Small intestine (tissue), 7 donors: ENCODE data around the gene USP10. TPM values are rescaled to one million over a fixed set of nuclear protein-coding genes. Genes with fewer than 3 reads are reported as not detected.
A peak's percentile ranks its signal among the peaks of the same experiment; 100 is the strongest.

Experiments used
- DNase-seq, 2 donors: peaks; one replicate each; pipeline versions ENCODE4 v3.0.0 to v3.0.0-alpha.2; 2013
- FAIRE-seq: peaks from 2 replicates; lab custom pipeline; 2012; peaks lifted over from hg19 to GRCh38; lab: Jason Lieb, UNC
- H3K27ac ChIP-seq, 3 donors: one replicate each; pipeline ENCODE4 v1.5.1; 2013; ENCODE audit warnings: low read length in 2 of 3, mild to moderate bottlenecking in 2 of 3, control low read depth in 1 of 3, inconsistent platforms in 1 of 3, low read depth in 1 of 3, moderate library complexity in 1 of 3
- H3K27me3 ChIP-seq, 3 donors: one replicate each; pipeline ENCODE4 v1.6.1; 2013; ENCODE audit warnings: low read length in 3 of 3, inconsistent platforms in 1 of 3; ENCODE audit not compliant: control insufficient read depth in 3 of 3, insufficient read depth in 3 of 3
- H3K36me3 ChIP-seq, 3 donors: one replicate each; pipeline ENCODE4 v1.6.1; 2013; ENCODE audit warnings: low read length in 3 of 3, inconsistent platforms in 1 of 3, low read depth in 1 of 3, mild to moderate bottlenecking in 1 of 3, moderate library complexity in 1 of 3; ENCODE audit not compliant: control insufficient read depth in 3 of 3, insufficient read depth in 2 of 3
- H3K4me1 ChIP-seq, 3 donors: one replicate each; pipeline ENCODE4 v1.6.1; 2013; ENCODE audit warnings: low read length in 2 of 3, inconsistent platforms in 1 of 3, low read depth in 1 of 3, mild to moderate bottlenecking in 1 of 3, moderate library complexity in 1 of 3; ENCODE audit not compliant: control insufficient read depth in 3 of 3, insufficient read depth in 2 of 3
- H3K4me3 ChIP-seq, 3 donors: one replicate each; pipeline ENCODE4 v1.5.1; 2013; ENCODE audit warnings: low read length in 3 of 3, control low read depth in 1 of 3, inconsistent platforms in 1 of 3, low read depth in 1 of 3, mild to moderate bottlenecking in 1 of 3, moderate library complexity in 1 of 3
- H3K9me3 ChIP-seq, 2 donors: one replicate each; pipeline ENCODE4 v1.6.1; 2013; ENCODE audit warnings: low read depth in 1 of 2, low read length in 1 of 2; ENCODE audit not compliant: control insufficient read depth in 2 of 2, insufficient read depth in 1 of 2
- WGBS, 3 donors: extraction: QIAGEN DNeasy Blood & Tissue Kit; methylation state at CpG; one replicate each; pipeline ENCODE4 v1.1.7; 2013; 5-methylcytosine and 5-hydroxymethylcytosine counted together
- polyA plus RNA-seq, 4 donors: library from polyadenylated mRNA; stranded (reverse) in 3 of 4; unstranded in 1 of 4; fragments of 200-250 nt in 3 of 4; fragments of 120-200 nt in 1 of 4; gene quantifications; one replicate each; pipeline versions ENCODE4 v1.2.1 to v1.2.3, GENCODE V29; 2013
- donor health status: healthy with polysubstance abuse.
- donor health status: control.
- donor health status: control.
- donor health status: Bipolar disorder and iron deficiency.
- donor health status: healthy.

USP10 gene
- polyA plus RNA-seq, 4 donors, result 22.4 to 67.1 (median 32.1) TPM

GRCh38 chr16:84819644-84820304 lies 120.0 kb downstream of the USP10 start, which contains the start of gene CRISPLD2:
CRISPLD2 (plus strand) TSS chr16:84819985; CDS start chr16:84838496, 18,511 bp downstream.
- H3K27me3 ChIP-seq, result peaks cover 0 to 39% (median 0%) of the 10 kb centered on the region in 3 donors
- FAIRE-seq, result no peak
- peak; percentile 84 to 94 for DNase-seq
- H3K4me1 ChIP-seq, result peaks cover 0 to 6% (median 0%) of the 10 kb centered on the region in 3 donors
- peak within 1 kb of the TSS in 2 of 3 donors; percentile 18 to 90 for H3K27ac ChIP-seq
- WGBS, 3 donors, result 2 to 4% (median 2%) methylated on average over 37 to 53 of the region's 53 CpGs
- peak within 1 kb of the TSS; percentile 21 to 61 (median 42) for H3K4me3 ChIP-seq
- H3K9me3 ChIP-seq, result no peaks in the 10 kb centered on the region
- H3K36me3 ChIP-seq, result no peaks in the 10 kb centered on the region

- H3K4me3 ChIP-seq, result peak overlapping the region; percentile 2 to 61 (median 42)
- no peaks in the 10 kb centered on the region for H3K36me3 ChIP-seq
- H3K4me1 ChIP-seq, result peaks cover 0 to 6% (median 0%) of the 10 kb centered on the region in 3 donors
- H3K27ac ChIP-seq, result peak overlapping the region in 2 of 3 donors; percentile 18 to 90
- FAIRE-seq (no peak), DNase-seq (no peak)
- peaks cover 0 to 35% (median 0%) of the 10 kb centered on the region in 3 donors for H3K27me3 ChIP-seq
- WGBS, 3 donors, result 17 to 44% (median 43%) methylated on average over 8 of the region's 8 CpGs
- H3K9me3 ChIP-seq, result no peaks in the 10 kb centered on the region
Observed at GRCh38 chr16:84820305-84820684, 120.5 kb downstream of the USP10 start.

- 61 to 68% (median 64%) methylated on average over 12 of the region's 12 CpGs for WGBS, 3 donors
- Histone ChIP-seq H3K4me3 (peak overlapping the region; percentile 21 to 61 (median 42)), H3K27ac (peak overlapping the region in 1 of 3 donors; percentile 90), H3K36me3 (no peaks in the 10 kb centered on the region), H3K4me1 (peaks cover 0 to 6% (median 0%) of the 10 kb centered on the region in 3 donors), H3K9me3 (no peaks in the 10 kb centered on the region), H3K27me3 (peaks cover 0 to 35% (median 0%) of the 10 kb centered on the region in 3 donors)
- DNase-seq, result no peak
- no peak for FAIRE-seq
Observed at GRCh38 chr16:84820771-84821170, 121.0 kb downstream of the USP10 start.

- WGBS, 3 donors, result 78 to 82% (median 79%) methylated on average over 9 of the region's 9 CpGs
- no peak for FAIRE-seq
- Histone ChIP-seq H3K4me1 (peaks cover 0 to 6% (median 0%) of the 10 kb centered on the region in 3 donors), H3K9me3 (no peaks in the 10 kb centered on the region), H3K27ac (peak overlapping the region in 1 of 3 donors; percentile 90), H3K36me3 (no peaks in the 10 kb centered on the region), H3K4me3 (peak overlapping the region in 2 of 3 donors; percentile 19 to 61), H3K27me3 (peaks cover 0 to 35% (median 0%) of the 10 kb centered on the region in 3 donors)
- DNase-seq, result no peak
Observed at GRCh38 chr16:84821179-84821578, 121.4 kb downstream of the USP10 start.

DNA sequence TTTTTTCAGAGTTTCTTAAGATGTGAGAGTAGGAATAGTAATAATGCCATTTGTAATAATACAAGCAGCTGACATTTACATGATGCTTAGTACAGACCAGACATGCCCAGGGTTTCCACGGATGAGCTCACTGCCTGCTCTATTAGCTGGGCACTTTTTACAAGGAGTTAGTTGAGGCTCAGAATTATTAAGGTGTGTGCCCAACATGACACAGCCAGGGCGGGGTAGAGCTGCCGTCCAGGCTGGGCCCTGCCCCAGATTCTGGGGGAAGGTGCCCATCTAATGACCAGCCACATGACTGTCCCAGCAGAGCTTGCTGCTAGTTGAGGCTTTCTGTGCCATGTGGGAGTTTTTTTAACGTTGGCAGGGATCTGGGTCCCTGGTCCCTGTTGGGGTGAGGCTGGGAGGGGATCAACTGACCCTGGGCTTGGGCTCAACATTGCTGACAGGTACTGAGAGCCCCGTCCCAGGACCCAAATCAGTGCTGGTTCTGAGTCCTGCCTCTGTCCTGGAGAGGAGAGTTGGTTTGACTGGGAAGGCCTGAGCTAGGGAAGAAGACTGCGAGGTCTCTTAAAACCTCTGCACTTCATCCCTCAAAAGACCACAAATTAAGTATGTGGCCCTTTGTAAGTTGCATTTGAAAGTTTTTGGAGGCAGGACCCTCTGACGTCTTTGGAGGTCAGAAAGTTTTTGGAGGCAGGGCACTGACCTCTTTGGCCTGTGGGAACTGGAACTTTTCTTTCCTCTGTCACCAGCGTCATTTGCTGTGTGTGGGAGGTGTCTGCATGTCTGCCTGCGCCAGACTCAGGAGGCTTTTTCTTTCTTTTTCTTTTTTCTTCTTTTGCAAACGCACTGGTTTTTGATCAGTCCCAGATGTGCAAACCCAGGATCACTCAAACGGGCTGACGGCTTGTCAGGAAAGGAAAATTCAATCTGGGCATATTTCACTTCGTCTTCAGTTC lies 122.2 kb downstream of the USP10 start:
- Histone ChIP-seq H3K27me3 (peaks cover 0 to 35% (median 0%) of the 10 kb centered on the region in 3 donors), H3K27ac (peak overlapping the region in 2 of 3 donors; percentile 2 to 90), H3K9me3 (no peaks in the 10 kb centered on the region), H3K36me3 (no peaks in the 10 kb centered on the region), H3K4me3 (no peak overlapping the region), H3K4me1 (peaks cover 0 to 9% (median 0%) of the 10 kb centered on the region in 3 donors)
- DNase-seq, result no peak
- no peak for FAIRE-seq
- WGBS, 3 donors, result 56 to 63% (median 59%) methylated on average over 13 of the region's 13 CpGs

DNA sequence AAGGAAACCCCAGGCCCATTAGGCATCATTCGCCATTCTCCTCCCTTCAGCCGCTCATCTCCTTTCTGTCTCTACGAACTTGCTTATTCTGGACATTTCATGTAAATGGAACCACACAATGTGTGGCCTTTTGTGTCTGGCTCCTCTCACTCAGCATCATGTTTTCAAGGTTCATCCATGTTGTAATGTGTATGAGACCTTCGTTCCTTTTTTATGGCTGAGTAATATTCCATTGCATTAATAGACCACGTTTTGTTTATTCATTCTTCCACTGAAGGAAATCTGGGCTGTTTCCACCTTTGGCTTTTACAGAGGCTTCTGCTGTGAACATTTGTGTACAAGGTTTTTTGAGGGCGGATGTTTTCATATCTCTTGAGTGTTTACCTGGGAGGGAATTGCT lies 123.2 kb downstream of the USP10 start:
- Histone ChIP-seq H3K9me3 (no peaks in the 10 kb centered on the region), H3K27me3 (peaks cover 0 to 34% (median 0%) of the 10 kb centered on the region in 3 donors), H3K36me3 (no peaks in the 10 kb centered on the region), H3K4me1 (peaks cover 0 to 11% (median 0%) of the 10 kb centered on the region in 3 donors), H3K4me3 (no peak overlapping the region), H3K27ac (peak overlapping the region in 1 of 3 donors; percentile 90)
- 82 to 86% (median 82%) methylated on average over 6 of the region's 6 CpGs for WGBS, 3 donors
- DNase-seq (no peak), FAIRE-seq (no peak)

DNA sequence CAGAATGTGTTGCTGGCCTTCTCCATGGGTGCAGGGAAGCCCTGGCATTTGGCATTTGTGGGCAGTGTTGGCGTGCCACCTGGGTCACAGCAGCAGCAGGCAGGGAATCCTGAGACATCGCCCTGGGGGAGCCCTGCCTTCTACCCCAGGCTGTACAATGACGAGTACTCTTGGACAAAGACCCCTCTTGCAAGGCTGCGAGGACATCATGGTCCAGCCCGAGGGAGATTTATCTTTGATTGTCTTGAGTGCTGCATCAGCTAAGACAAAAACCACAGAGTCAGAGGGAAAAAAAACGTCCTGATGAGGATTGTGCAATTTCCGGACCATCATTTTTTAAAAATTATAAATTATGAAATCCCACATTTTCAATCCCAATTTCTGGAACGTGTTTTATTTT lies 123.7 kb downstream of the USP10 start:
- H3K4me1 ChIP-seq, result peaks cover 0 to 11% (median 0%) of the 10 kb centered on the region in 3 donors
- no peak for FAIRE-seq

DNA sequence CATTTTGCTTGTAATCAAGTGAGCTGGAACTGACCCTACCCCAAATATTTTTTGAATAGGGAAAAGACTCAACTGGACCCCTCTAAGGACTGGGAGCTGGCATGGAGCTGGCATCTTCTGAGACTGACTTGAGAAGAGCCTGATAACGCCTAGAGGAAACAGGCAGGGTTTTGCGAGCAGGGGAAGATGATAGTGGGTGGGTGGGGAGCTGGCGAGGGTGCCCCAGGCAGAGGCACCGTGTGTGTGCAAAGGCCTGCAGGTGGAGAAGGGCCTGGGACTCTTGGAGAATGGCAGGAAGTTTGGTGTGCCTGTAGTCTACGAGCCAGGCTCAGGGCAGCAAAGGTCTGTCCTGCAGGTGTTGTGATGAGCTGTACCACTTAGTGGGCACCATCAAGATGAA lies 124.1 kb downstream of the USP10 start:
- Histone ChIP-seq H3K9me3 (no peaks in the 10 kb centered on the region), H3K27me3 (peaks cover 0 to 34% (median 0%) of the 10 kb centered on the region in 3 donors), H3K4me1 (peaks cover 0 to 11% (median 0%) of the 10 kb centered on the region in 3 donors), H3K27ac (peak overlapping the region in 1 of 3 donors; percentile 86), H3K36me3 (no peaks in the 10 kb centered on the region), H3K4me3 (no peak overlapping the region)
- WGBS, 3 donors, result 26 to 43% (median 29%) methylated on average over 5 of the region's 5 CpGs
- no peak for FAIRE-seq
- no peak for DNase-seq

More for the DNA sequence above, 123.7 kb downstream of the USP10 start:
- peaks cover 0 to 37% (median 0%) of the 10 kb centered on the region in 3 donors for H3K27me3 ChIP-seq
- no peaks in the 10 kb centered on the region for H3K36me3 ChIP-seq
- no peak for DNase-seq
- H3K27ac ChIP-seq, result peak overlapping the region in 1 of 3 donors; percentile 90
- H3K4me3 ChIP-seq, result no peak overlapping the region
- 60 to 84% (median 72%) methylated on average over 8 of the region's 8 CpGs for WGBS, 3 donors
- no peaks in the 10 kb centered on the region for H3K9me3 ChIP-seq
